Measurements from ENCODE around the gene CHI3L2. TPM values are rescaled to one million over a fixed set of nuclear protein-coding genes. Genes with fewer than 3 reads are reported as not detected.
A peak's percentile ranks its signal among the peaks of the same experiment; 100 is the strongest.
"Not testable (repeated sequence)": the region's sequence is repeated elsewhere in the genome, so short reads cannot be mapped to it uniquely, and the experiment has no call there.

Gene CHI3L2
- total RNA-seq, 1 donor from 2014 or later: 7.7 TPM

- no peak for ATAC-seq
Observed at GRCh38 chr1:111202707-111203623, 24.5 kb upstream of the CHI3L2 start.

GRCh38 chr1:111203681-111204200 lies 23.8 kb upstream of the CHI3L2 start:
- peak; percentile 77 for ATAC-seq

- peak; percentile 83 for ATAC-seq
Observed at GRCh38 chr1:111204201-111204982, 23.1 kb upstream of the CHI3L2 start.

DNA sequence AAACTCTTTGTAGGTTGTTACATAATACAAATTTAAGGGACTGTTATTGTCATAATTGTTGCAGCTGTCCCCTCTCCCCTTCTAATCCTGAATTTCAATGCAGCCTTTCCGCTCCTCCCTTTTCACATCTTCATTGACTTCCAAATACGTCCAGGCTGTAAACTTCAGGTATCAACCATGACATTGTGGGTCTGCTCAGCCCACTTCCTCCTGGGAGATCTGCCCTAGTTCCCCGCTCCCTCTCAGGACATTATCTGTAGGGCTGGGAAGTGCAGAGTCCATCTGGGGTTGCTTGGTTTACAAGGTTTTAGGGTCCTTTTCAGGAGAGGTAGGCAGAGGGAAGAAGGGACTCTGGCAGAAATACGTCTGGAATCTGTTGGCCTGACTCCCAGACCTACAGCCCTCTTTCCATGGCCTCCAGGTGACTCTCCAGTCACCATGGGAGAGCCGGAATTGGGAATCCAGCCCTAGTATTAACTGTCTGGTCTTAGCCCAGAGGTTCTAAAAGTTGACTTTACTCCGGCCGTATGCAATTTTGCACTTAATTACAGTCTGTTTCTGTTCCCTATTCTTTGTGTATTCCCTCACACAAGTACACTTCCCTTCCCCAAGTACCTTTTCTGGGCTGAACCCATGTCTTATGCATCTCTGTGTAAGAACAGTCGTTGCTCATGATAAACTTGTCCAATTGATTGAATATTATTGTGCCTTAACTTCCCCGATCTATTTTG lies 22.4 kb upstream of the CHI3L2 start:
- ATAC-seq: no peak

GRCh38 chr1:111205714-111206050 lies 21.8 kb upstream of the CHI3L2 start:
- no peak for ATAC-seq

GRCh38 chr1:111208921-111209320 lies 18.6 kb upstream of the CHI3L2 start:
- ATAC-seq: peak; percentile 14

GRCh38 chr1:111209622-111210021 lies 17.9 kb upstream of the CHI3L2 start:
- peak; percentile 88 for ATAC-seq

DNA sequence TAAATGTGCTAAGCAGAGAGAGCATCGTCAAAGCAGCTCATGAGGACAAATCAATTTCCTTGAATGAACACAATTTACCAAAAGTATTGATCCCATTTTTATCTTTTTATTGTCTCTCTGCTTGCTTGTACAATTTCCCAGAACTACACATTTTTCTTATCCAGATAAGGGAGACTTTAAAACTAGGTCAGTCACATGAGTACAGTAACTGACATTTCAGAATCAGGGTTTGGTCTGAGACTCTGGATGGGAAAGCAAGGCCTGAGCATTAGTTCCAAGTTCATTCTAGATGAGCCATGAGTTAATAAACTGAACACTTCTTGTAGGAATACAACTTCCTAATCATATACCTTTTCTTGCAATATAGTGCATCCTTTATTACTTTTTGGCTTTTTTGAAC lies 15.6 kb upstream of the CHI3L2 start:
- ATAC-seq: no peak

- ATAC-seq: no peak
Observed at GRCh38 chr1:111212634-111213335, 14.7 kb upstream of the CHI3L2 start.

DNA sequence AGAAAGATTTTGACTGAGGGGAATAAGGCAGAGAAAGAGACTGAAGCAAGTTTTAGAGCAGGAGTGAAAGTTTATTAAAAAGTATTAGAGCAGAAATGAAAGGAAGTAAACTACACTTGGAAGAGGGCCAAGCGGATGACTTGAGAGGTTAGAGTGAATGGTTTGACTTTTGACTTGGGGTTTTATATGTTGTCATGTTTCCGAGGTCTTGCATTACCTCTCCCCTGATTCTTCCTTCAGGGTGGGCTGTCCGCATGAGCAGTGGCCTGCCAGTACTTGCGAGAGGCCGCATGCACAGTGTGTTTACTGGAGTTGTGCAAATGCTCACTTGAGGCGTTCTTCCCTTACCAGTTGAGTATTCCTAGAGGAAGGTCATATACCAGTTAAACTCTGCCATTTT lies 14.1 kb upstream of the CHI3L2 start:
- no peak for ATAC-seq

DNA sequence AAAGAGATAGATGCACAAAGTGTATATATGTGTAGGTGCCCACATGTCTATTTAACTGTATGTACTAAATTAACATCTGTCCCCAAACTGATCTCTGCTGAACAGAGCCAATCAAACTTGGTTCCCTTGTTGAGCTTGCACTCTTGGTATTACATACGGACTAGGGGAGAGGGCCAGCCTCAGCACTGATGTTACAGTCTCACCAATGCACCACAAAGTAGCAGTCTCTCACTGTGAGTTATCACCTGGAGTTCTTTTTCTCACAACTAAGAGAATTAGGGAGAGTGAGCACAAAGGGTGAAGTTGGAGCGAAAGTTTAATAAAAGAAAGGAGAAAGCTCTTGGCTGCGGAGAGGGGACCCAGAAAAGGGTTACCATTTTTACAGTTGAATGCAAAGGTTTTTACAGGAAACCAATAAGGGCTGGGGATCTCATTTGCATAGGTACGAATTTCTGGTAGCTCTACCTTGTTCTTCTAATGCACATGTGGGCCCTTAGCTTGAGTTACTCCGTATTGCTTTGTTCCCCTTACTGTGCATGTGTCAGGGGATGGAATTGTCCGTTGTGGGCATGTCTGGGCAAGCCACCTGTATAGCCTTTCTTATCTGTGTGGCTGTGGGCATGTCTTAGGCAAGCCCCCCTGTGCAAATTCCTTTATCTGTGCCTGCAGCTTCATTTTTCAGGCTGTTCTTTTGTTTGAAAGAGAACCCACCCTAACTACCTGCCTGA lies 13.3 kb upstream of the CHI3L2 start:
- no peak for ATAC-seq

DNA sequence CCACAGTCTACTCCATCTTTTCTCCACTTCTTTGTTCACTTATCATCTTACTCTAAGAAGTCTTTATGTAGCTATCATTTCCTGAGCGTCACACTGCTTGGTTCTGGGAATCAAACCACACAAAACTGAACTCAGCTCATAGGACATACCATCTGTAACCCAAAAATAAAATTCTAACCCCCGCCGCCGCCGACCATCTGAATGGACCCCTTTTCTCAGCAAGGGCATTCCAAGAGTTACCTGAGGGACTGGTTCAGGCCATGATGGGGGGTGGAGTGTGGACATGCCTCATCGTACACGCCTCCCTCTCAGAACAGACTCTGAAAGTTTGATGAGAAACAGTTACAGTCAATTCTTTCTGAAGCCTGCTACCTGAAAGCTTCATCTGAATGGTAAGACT lies 12.6 kb upstream of the CHI3L2 start:
- ATAC-seq: no peak

- not testable (repeated sequence) for ATAC-seq
Observed at GRCh38 chr1:111215285-111215684, 12.2 kb upstream of the CHI3L2 start.

GRCh38 chr1:111216751-111217150 lies 10.8 kb upstream of the CHI3L2 start:
- no peak for ATAC-seq

DNA sequence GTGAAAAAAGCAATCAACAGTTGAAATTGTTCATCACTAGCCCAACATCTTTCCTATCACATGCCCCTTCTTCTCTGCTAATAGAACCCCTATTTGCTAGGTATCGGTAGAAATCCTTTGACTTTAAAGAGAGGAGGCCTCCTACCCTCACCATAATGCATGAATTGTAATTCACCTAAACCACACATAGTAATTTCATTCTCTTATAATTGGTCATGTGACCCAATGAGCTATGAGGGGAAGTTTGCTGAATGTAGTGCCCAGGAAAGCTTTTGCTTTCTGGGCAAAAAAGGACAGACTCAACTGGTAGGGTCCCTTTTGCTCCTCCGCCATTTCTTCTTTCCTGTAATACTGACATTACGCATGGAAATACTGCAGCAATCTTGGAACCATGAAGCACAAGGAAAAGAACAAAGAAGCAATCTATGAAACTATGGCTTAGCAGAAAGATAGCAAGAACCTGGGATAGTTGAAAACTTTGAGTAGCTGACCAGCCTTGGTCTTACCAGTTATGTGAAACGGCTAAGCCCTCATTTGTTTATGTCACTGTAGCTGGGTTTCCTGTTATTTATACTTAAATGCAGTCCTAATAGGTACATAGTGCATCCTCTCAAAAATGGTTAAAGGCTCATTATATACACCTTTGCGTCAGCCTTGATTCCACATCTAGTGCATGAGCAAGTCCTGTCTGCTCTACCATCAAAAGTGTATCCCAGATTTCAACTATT lies 10.2 kb upstream of the CHI3L2 start:
- no peak for ATAC-seq

DNA sequence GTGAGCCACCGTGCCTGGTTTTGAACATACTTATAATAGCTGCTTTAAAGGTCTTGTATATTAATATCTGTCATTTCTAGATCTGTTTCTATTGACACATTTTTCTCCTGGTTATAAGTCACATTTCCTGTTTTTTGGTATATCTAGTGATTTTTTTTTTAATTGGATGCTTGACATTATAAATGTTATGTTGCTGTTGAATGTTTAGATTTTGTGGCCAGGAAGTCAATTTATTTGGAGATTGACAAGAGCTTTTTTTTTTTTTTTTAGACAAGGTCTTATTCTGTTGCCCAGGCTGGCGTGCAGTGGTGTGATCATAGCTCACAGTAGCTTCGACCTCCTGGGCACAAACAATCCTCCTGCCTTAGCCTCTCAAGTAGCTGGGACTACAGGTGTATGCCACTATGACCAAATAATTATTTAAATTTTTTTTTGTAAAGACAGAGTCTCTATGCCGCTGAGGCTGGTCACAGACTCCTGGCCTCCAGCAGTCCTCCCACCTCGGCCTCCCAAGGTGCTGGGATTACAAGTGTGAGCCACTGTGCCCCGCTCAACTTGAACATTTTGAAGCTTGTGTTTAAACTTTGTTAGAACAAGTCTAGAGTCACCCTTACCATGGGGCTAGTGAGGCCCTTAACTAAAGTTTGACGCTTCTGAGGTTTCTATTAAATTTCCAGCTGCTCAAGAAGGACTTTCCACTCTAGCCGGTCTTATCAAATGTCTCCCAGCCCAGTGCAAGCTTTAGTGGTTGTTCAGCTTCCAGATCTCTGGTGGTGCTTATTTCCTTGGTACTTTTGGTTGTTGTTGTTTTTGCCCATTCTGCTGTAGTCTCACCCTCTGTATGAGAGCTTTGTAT lies 8.6 kb upstream of the CHI3L2 start:
- ATAC-seq: no peak

DNA sequence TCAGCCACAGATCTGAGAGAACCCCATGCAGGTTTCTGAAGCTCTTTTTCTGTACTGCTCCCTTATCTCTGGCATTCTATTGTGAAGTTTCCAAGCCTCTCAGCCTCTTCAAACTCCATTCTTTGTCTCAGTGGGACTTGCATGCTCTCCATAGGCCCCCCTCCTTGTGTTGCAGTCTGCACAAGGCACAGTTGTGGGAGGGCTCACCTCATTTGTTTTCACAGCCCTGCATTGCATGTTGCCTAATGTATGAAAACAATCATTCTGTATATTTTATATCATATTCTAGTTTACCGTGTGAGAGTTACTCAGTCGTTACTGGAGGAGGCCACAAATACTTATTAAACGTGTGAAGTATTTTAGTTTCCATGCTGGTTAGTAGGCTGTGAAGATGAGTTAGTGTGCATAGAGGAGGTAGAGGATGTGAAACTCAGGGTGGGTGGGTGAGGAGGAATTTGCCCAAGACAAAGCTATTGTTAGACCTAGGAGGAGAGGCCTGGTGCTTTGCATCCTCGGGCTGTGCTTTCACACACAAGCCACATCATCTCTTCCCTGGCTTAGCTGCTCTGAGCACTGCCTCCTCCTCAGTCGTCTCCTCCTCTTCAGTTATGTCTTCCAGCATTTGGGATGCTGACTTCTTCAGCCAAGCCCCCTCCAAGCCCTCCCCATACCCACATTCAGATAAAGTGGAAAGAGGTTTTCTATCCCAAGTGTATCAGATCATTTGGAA lies 7.8 kb upstream of the CHI3L2 start:
- peak; percentile 34 for ATAC-seq

DNA sequence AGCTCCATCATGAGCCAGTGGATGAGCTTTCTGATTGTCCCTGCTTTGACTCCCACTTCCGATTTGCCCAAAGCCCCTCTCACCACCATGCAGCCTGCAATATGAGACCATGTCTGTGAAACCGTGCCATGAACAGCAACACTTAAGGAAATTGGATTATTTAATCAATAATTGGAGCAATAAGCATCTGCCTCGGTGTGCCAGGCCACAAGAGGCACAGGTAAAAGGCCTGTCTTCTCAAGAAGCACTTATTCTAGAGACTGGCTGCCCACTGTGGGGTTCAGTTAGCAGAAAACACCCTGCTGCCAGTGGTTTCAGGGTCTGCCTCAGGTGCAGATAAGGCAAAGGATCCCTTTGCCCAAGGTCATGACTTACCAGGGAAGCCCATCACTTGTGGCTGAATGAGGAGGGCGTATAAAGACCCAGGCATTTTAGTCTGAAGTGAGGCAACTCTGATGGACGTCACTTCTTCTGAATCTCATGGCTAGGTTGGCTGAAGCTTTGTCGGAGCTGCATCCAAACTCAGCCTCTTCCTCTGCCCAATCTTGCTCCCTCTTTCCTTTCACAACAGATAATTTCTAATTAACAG lies 7.1 kb upstream of the CHI3L2 start:
- ATAC-seq: no peak

GRCh38 chr1:111221276-111221632 lies 6.3 kb upstream of the CHI3L2 start:
- ATAC-seq: no peak
